Left lung (tissue), 10 donors: ENCODE data around the gene RPL5. TPM values are rescaled to one million over a fixed set of nuclear protein-coding genes. Genes with fewer than 3 reads are reported as not detected.

Source experiments
- ATAC-seq: fragments of 200-7000 bp; cut with Tn5 transposase; one replicate; pipeline ENCODE4 v1.9.1; 2020; ENCODE audit warnings: moderate library complexity
- DNase-seq, 4 donors: peaks; one replicate each; pipeline ENCODE4 v3.0.0-alpha.2; 2013 to 2020
- H3K27ac ChIP-seq, 2 donors: fragments of 200-600 bp; sonication (generic) in 1 of 2; one replicate each; pipeline versions ENCODE4 v1.5.0 to v1.8.0; 2020 to 2021
- H3K27me3 ChIP-seq, 2 donors: fragments of 200-600 bp; sonication (generic) in 1 of 2; one replicate each; pipeline versions ENCODE4 v1.5.0 to v1.8.0; 2020 to 2021
- H3K36me3 ChIP-seq, 2 donors: fragments of 200-600 bp; sonication (generic) in 1 of 2; one replicate each; pipeline versions ENCODE4 v1.5.0 to v1.8.0; 2020 to 2021
- H3K4me1 ChIP-seq, 2 donors: fragments of 200-600 bp; one replicate each; pipeline ENCODE4 v1.8.0; 2021
- H3K4me3 ChIP-seq, 2 donors: fragments of 200-600 bp; sonication (generic) in 1 of 2; one replicate each; pipeline versions ENCODE4 v1.5.0 to v1.8.0; 2020 to 2021; ENCODE audit warnings: mild to moderate bottlenecking in 1 of 2
- H3K9me3 ChIP-seq, 2 donors: fragments of 200-600 bp; sonication (generic) in 1 of 2; one replicate each; pipeline versions ENCODE4 v1.5.0 to v1.8.0; 2020 to 2021
- CTCF ChIP-seq, 2 donors: fragments of 200-600 bp; sonication (generic) in 1 of 2; IDR thresholded peaks; one replicate each; pipeline versions ENCODE4 v1.5.0 to v1.8.0; 2021; ENCODE audit warnings: antibody characterized with exemption in 2 of 2
- intact Hi-C, 2 donors: fragments of 100-400 bp; cut with DNase I; formaldehyde crosslinking; loops; one replicate each; pipeline versions ENCODE4 v1.11.2 to v1.14.2; 2022
- polyA plus RNA-seq, 6 donors: library from polyadenylated mRNA; unstranded; fragments of 120-200 nt; gene quantifications; one replicate each; pipeline ENCODE4 v1.2.1, GENCODE V29; 2013; ENCODE audit not compliant: insufficient read length in 6 of 6
- total RNA-seq, 2 donors: library from RNA; stranded (reverse); fragmentation: NEBNext Ultra II Directional; extraction: Animal tissue kit (Norgen Biotek cat#: 25700); gene quantifications; one replicate each; pipeline ENCODE4 v1.2.1, GENCODE V29; 2021
- donor health status: DM: no; HTN: yes; CAD: no.
- donor health status: DM: no; HTN: no; CAD: no.

The RPL5 gene
- total and polyA plus RNA-seq, 8 donors: 695 to 3,250 (median 3,018) TPM

- Histone ChIP-seq H3K27ac (no peak overlapping the region), H3K36me3 (peaks cover 4 to 68% of the 10 kb centered on the region in 2 donors), H3K9me3 (no peaks in the 10 kb centered on the region), H3K4me3 (no peak overlapping the region), H3K4me1 (peaks cover 0 to 15% of the 10 kb centered on the region in 2 donors), H3K27me3 (no peaks in the 10 kb centered on the region)
- intact Hi-C loops: no loop called here
- no peak for TF ChIP-seq CTCF (IDR thresholded peaks at IDR 0.05)
- ATAC-seq (no peak), DNase-seq (no peak)
Measured at GRCh38 chr1:92843046-92843423, 11.2 kb downstream of the RPL5 start.

DNA sequence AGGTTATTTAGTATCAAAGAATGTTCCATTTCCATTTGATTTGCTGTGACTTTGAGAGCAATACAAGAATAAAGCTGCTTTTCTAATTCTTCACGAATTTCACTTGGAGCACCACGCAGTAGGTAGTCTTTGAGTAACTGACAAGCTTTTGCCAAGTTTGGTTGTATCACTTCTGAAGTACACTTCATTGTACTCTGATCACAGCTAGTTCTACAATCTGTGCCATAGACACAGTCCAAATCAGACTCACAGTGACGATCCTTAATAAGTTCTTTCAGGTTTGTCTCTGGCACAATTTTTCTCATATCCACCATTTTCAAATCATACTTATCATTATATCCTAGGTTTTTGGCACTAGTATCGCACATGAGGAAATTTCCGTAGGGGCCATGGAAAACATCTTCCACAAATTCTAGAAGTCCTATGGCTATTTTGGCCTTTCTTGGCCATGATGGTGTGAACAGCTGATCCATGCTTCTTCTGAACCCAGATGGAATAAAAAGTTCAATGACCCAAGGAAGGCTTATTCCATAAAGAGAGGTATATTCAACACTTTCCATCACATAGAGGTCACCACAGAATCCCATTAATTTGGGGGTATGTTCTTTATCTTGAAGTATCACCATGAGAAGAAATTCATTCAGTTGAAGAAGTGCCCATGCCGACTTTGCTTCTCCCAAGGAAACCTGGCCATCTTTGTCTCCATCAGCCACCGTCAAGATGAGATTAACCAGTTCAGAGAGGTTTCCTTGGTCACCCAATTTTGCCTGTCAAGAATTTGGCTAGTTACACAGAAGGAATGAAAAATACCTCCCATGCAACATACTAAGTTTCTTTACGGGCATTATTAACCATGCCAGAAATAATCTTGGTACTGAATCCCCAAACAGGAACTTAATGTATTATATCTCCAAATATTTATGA, 11.9 kb downstream of the RPL5 start:
- no peak for TF ChIP-seq CTCF (IDR thresholded peaks at IDR 0.05)
- Histone ChIP-seq H3K27ac (no peak overlapping the region), H3K36me3 (peaks cover 1 to 62% of the 10 kb centered on the region in 2 donors), H3K9me3 (no peaks in the 10 kb centered on the region), H3K4me1 (peaks cover 0 to 10% of the 10 kb centered on the region in 2 donors), H3K4me3 (no peak overlapping the region), H3K27me3 (no peaks in the 10 kb centered on the region)
- ATAC-seq: peak; percentile 39
- no peak for DNase-seq
- intact Hi-C loops: no loop called here

- TF ChIP-seq CTCF (IDR thresholded peaks at IDR 0.05): no peak
- H3K9me3 ChIP-seq: no peaks in the 10 kb centered on the region
- peaks cover 0 to 2% of the 10 kb centered on the region in 2 donors for H3K4me1 ChIP-seq
- no peaks in the 10 kb centered on the region for H3K27me3 ChIP-seq
- DNase-seq: no peak
- H3K36me3 ChIP-seq: peaks cover 0 to 54% of the 10 kb centered on the region in 2 donors
- H3K27ac ChIP-seq: no peak overlapping the region
- H3K4me3 ChIP-seq: no peak overlapping the region
- intact Hi-C loops: no loop called here
- no peak for ATAC-seq
Measured at GRCh38 chr1:92844439-92844838, 12.6 kb downstream of the RPL5 start.

DNA sequence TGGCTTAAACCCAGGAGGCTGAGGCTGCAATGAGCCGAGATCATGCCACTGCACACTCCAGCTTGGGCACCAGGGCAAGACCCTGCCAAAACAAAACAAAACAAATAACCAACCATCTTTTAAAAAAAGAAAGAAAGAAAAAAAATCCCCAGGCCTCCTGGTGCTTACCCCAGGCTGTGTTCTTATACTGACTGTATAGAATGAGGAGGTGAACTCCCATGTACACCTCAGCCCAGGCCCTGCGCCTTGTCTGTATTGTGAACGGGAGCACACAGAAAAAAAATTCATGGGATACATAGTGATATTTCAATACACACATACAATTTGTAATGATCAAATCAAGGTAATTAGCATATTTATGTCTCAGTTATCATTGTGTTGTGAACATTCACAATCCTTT, 14.1 kb downstream of the RPL5 start:
- no peak for DNase-seq
- no peaks in the 10 kb centered on the region for H3K27me3 ChIP-seq

More for the DNA sequence above, 14.1 kb downstream of the RPL5 start:
- H3K4me3 ChIP-seq: no peak overlapping the region
- peaks cover 0 to 40% of the 10 kb centered on the region in 2 donors for H3K36me3 ChIP-seq
- no peak for ATAC-seq
- H3K4me1 ChIP-seq: no peaks in the 10 kb centered on the region
- no peaks in the 10 kb centered on the region for H3K9me3 ChIP-seq
- TF ChIP-seq CTCF (IDR thresholded peaks at IDR 0.05): no peak
- intact Hi-C loops: no loop called here
- H3K27ac ChIP-seq: no peak overlapping the region
